ENCODE measurements around the gene TSPAN17.

TSPAN17 gene

GRCh38 chr5:176667637-176668036, 20.4 kb downstream of the TSPAN17 start:
- Histone ChIP-seq H3K4me3 (no peak overlapping the region), H3K36me3 (no peaks in the 10 kb centered on the region), H3K9me3 (no peaks in the 10 kb centered on the region), H3K4me1 (no peaks in the 10 kb centered on the region), H3K27me3 (peaks cover 0 to 56% of the 10 kb centered on the region in 2 donors), H3K27ac (no peak overlapping the region)
- no peak for TF ChIP-seq CTCF (IDR thresholded peaks at IDR 0.05)
- intact Hi-C loops (cut with DNase I; ENCODE audit: low total_unique reads): no loop called here
- DNase-seq: no peak

- Histone ChIP-seq H3K36me3 (no peaks in the 10 kb centered on the region), H3K27me3 (peaks cover 0 to 42% of the 10 kb centered on the region in 2 donors), H3K4me3 (no peak overlapping the region), H3K4me1 (no peaks in the 10 kb centered on the region), H3K27ac (no peak overlapping the region), H3K9me3 (no peaks in the 10 kb centered on the region)
- no peak for TF ChIP-seq CTCF (IDR thresholded peaks at IDR 0.05)
- intact Hi-C loops (cut with DNase I; ENCODE audit: low total_unique reads): no loop called here
- no peak for DNase-seq
These were observed 23.2 kb downstream of the TSPAN17 start for GRCh38 chr5:176670449-176670848.

- Histone ChIP-seq H3K4me3 (no peak overlapping the region), H3K27me3 (peaks cover 0 to 42% of the 10 kb centered on the region in 2 donors), H3K4me1 (no peaks in the 10 kb centered on the region), H3K9me3 (no peaks in the 10 kb centered on the region), H3K27ac (no peak overlapping the region), H3K36me3 (no peaks in the 10 kb centered on the region)
- intact Hi-C loops (cut with DNase I; ENCODE audit: low total_unique reads): no loop called here
- TF ChIP-seq CTCF (IDR thresholded peaks at IDR 0.05): no peak
- no peak for DNase-seq
These were observed 24.1 kb downstream of the TSPAN17 start for GRCh38 chr5:176671399-176671798.

GRCh38 chr5:176671890-176672747, 24.8 kb downstream of the TSPAN17 start:
- H3K27me3 ChIP-seq: peaks cover 0 to 43% of the 10 kb centered on the region in 2 donors
- no peaks in the 10 kb centered on the region for H3K9me3 ChIP-seq
- no peak overlapping the region for H3K27ac ChIP-seq
- H3K4me1 ChIP-seq: no peaks in the 10 kb centered on the region
- TF ChIP-seq CTCF (IDR thresholded peaks at IDR 0.05): no peak
- no peak for DNase-seq
- no peaks in the 10 kb centered on the region for H3K36me3 ChIP-seq
- no peak overlapping the region for H3K4me3 ChIP-seq
- intact Hi-C loops (cut with DNase I; ENCODE audit: low total_unique reads): no loop called here

- H3K36me3 ChIP-seq: no peaks in the 10 kb centered on the region
- intact Hi-C loops (cut with DNase I; ENCODE audit: low total_unique reads): no loop called here
- H3K27ac ChIP-seq: no peak overlapping the region
- no peak overlapping the region for H3K4me3 ChIP-seq
- H3K9me3 ChIP-seq: no peaks in the 10 kb centered on the region
- no peak for DNase-seq
- H3K4me1 ChIP-seq: no peaks in the 10 kb centered on the region
- no peak for TF ChIP-seq CTCF (IDR thresholded peaks at IDR 0.05)
- H3K27me3 ChIP-seq: peaks cover 0 to 57% of the 10 kb centered on the region in 2 donors
These were observed 26.6 kb downstream of the TSPAN17 start for GRCh38 chr5:176673651-176674583.

Measured in tibial artery (tissue), 4 donors.